Esophagus muscularis mucosa (tissue), 4 donors: ENCODE measurements around the gene AFF1. TPM values are rescaled to one million over a fixed set of nuclear protein-coding genes. Genes with fewer than 3 reads are reported as not detected.

Experiments used
- DNase-seq: peaks from one replicate; pipeline ENCODE4 v3.0.0-alpha.2; 2017; ENCODE audit errors: extremely low spot score
- H3K27ac ChIP-seq, 4 donors: fragments of 200-600 bp; sonication (generic); replicated peaks in 1 of 4; 1 replicate in 3 of 4; 2 replicates in 1 of 4; pipeline ENCODE4 v1.5.1; 2016 to 2019; ENCODE audit warnings: mild to moderate bottlenecking in 1 of 4
- H3K27me3 ChIP-seq, 4 donors: fragments of 200-600 bp; sonication (generic); one replicate each; pipeline versions ENCODE4 v1.5.1 to v1.6.0; 2016 to 2019
- H3K36me3 ChIP-seq, 4 donors: fragments of 200-600 bp; sonication (generic); one replicate each; pipeline ENCODE4 v1.5.1; 2016 to 2019
- H3K4me1 ChIP-seq, 4 donors: fragments of 200-600 bp; sonication (generic); one replicate each; pipeline ENCODE4 v1.5.1; 2016 to 2019
- H3K4me3 ChIP-seq, 4 donors: fragments of 200-600 bp; sonication (generic); 1 replicate in 2 of 4; 2 replicates in 2 of 4; pipeline ENCODE4 v1.5.1; 2016 to 2019; ENCODE audit warnings: mild to moderate bottlenecking in 4 of 4, moderate library complexity in 1 of 4
- H3K9me3 ChIP-seq, 4 donors: fragments of 200-600 bp; sonication (generic); 1 replicate in 3 of 4; 2 replicates in 1 of 4; pipeline ENCODE4 v1.5.1; 2016 to 2019
- EP300 ChIP-seq: sonication (generic); formaldehyde crosslinking; IDR thresholded peaks from one replicate; pipeline ENCODE4 v1.6.1; 2017; ENCODE audit warnings: antibody characterized with exemption
- POLR2A ChIP-seq: fragments of 450-650 bp; IDR thresholded peaks from one replicate; pipeline ENCODE4 v1.6.1; 2017; ENCODE audit warnings: antibody characterized with exemption, moderate library complexity, mild to moderate bottlenecking, low read depth
- POLR2AphosphoS5 ChIP-seq, 2 donors: sonication (generic); formaldehyde crosslinking; IDR thresholded peaks; one replicate each; pipeline ENCODE4 v1.6.1; 2017; ENCODE audit warnings: antibody characterized with exemption in 2 of 2
- WGBS: methylation state at CpG from one replicate; pipeline ENCODE4 v1.1.5; 2018; 5-methylcytosine and 5-hydroxymethylcytosine counted together
- intact Hi-C: fragments of 100-400 bp; cut with DNase I; formaldehyde crosslinking; loops from one replicate; pipeline ENCODE4 v1.15.1; 2023
- total RNA-seq, 4 donors: library from RNA; depleted of rRNA; stranded (reverse); fragments of >200 nt; gene quantifications; one replicate each; pipeline versions ENCODE4 v1.1.0 to v1.2.1, GENCODE V29; 2016
- TF ChIP-seq, protein P1 (sequence below), 3 experiments: fragments of 200-600 bp in 2 of 3; fragments of 450-650 bp in 1 of 3; sonication (generic) in 2 of 3; IDR thresholded peaks; one replicate each; pipeline ENCODE4 v1.5.1; 2017 to 2019; ENCODE audit warnings: antibody characterized with exemption in 3 of 3, mild to moderate bottlenecking in 2 of 3, moderate library complexity in 1 of 3

AFF1 gene
- total RNA-seq, 4 donors from 2014 or later = 53.6 to 85.2 (median 70.6) TPM

DNA sequence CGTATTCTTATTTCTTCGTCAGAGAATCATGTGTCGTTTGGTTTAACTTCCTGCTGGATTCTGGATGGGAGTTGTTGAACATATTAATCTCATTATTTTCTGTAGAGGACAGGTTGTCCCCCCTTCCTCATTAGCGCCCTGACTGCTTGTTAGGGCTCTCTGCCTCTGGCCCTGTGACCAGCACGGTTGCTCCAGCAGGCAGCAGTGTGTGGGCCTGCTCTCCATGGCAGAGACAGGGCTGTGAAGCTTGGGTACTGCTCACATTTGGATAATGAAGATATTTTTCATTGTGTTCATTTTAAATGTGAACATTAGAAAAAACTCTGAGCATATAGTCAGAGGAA lies 182.9 kb downstream of the AFF1 start:
- 60% methylated on average over 5 of the region's 5 CpGs for WGBS
- H3K36me3 ChIP-seq = peaks cover 15 to 74% (median 38%) of the 10 kb centered on the region in 4 donors

DNA sequence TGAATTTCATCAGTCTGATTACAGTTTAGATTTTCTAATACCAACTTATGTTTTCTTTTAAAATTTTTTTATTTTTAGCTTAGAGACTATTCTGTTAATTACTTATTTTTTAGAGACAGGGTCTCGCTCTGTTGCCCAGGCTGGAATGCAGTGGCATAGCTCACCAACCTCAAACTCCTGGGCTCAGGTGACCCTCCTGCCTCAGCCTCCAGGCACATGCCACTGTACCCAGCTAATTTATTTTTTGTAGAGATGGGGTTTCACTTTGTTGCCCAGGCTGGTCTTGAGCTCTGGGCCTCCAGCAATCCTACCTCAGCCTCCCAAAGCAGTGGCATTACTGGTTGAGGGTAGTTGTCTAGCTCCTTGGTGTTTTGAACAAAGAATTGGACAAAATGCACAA lies 183.6 kb downstream of the AFF1 start:
- no peak for DNase-seq
- WGBS = 100% methylated on average over 1 of the region's 1 CpG
- no peaks in the 10 kb centered on the region for H3K27me3 ChIP-seq
- H3K9me3 ChIP-seq = no peaks in the 10 kb centered on the region
- intact Hi-C loops = no loop called here
- H3K4me1 ChIP-seq = peaks cover 53 to 82% (median 78%) of the 10 kb centered on the region in 4 donors
- H3K36me3 ChIP-seq = peaks cover 15 to 71% (median 34%) of the 10 kb centered on the region in 4 donors
- H3K27ac ChIP-seq = peak overlapping the region; percentile 82 to 89 (median 86)
- H3K4me3 ChIP-seq = no peak overlapping the region
- TF ChIP-seq POLR2AphosphoS5 (IDR thresholded peaks at IDR 0.05) (no peak), EP300 (no peak), POLR2A (no peak)
- TF ChIP-seq, protein P1, sequence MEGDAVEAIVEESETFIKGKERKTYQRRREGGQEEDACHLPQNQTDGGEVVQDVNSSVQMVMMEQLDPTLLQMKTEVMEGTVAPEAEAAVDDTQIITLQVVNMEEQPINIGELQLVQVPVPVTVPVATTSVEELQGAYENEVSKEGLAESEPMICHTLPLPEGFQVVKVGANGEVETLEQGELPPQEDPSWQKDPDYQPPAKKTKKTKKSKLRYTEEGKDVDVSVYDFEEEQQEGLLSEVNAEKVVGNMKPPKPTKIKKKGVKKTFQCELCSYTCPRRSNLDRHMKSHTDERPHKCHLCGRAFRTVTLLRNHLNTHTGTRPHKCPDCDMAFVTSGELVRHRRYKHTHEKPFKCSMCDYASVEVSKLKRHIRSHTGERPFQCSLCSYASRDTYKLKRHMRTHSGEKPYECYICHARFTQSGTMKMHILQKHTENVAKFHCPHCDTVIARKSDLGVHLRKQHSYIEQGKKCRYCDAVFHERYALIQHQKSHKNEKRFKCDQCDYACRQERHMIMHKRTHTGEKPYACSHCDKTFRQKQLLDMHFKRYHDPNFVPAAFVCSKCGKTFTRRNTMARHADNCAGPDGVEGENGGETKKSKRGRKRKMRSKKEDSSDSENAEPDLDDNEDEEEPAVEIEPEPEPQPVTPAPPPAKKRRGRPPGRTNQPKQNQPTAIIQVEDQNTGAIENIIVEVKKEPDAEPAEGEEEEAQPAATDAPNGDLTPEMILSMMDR (IDR thresholded peaks at IDR 0.05) = no peak

More for the DNA sequence above, 182.9 kb downstream of the AFF1 start:
- TF ChIP-seq POLR2A (no peak), POLR2AphosphoS5 (IDR thresholded peaks at IDR 0.05) (peak in 1 of 2 donors; percentile 7), EP300 (no peak)
- TF ChIP-seq, protein P1 (IDR thresholded peaks at IDR 0.05) = no peak
- intact Hi-C loops = no loop called here
- Histone ChIP-seq H3K4me1 (peaks cover 49 to 75% (median 70%) of the 10 kb centered on the region in 4 donors), H3K9me3 (no peaks in the 10 kb centered on the region), H3K4me3 (no peak overlapping the region), H3K27me3 (no peaks in the 10 kb centered on the region), H3K27ac (peak overlapping the region; percentile 82 to 89 (median 86))
- no peak for DNase-seq

DNA sequence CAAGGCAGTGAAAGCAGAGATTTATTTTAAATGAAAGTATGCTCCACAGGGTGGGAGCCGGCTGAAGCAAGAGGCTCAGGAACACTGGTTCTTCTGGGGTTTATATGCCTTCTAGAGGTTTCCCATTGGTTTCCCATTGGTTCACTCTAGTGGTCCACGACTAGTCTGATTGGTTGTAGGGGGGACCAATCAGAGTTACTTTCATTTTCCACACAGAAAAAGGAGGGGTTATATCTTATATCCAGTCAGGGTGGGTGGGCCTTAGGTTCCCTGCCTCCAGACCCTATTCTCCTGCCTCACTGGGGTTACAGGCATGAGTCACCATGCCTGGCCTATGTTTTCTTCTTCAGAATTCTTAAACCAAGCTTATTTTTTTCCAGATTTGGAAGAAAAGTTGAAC lies 184.0 kb downstream of the AFF1 start:
- intact Hi-C loops = no loop called here
- Histone ChIP-seq H3K4me1 (peaks cover 55 to 86% (median 80%) of the 10 kb centered on the region in 4 donors), H3K27ac (peak overlapping the region; percentile 82 to 89 (median 86)), H3K27me3 (no peaks in the 10 kb centered on the region), H3K4me3 (no peak overlapping the region), H3K9me3 (no peaks in the 10 kb centered on the region), H3K36me3 (peaks cover 15 to 69% (median 33%) of the 10 kb centered on the region in 4 donors)
- TF ChIP-seq EP300 (no peak), POLR2AphosphoS5 (IDR thresholded peaks at IDR 0.05) (no peak), POLR2A (no peak)
- TF ChIP-seq, protein P1 (IDR thresholded peaks at IDR 0.05) = no peak
- DNase-seq = no peak
- WGBS = 91% methylated on average over 2 of the region's 2 CpGs

DNA sequence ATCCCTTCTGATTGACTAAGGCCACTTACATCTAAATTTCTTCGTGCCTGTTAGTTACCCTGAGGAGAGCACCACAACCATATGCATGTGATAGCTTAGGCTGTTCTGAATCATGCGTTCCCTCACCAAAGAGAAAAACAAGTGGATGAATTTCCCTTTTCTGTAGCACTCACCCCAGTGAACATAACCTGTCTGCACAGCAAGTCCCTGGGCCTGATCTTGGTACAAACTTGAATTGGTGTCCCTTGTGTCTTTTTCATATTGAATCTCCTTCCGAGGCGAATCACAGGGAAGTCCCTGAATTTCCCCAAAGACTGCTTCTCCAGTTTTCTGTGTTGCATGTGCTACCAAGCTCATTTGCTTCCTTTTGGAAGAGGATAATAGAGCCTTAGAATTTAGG lies 185.2 kb downstream of the AFF1 start:
- 51% methylated on average over 4 of the region's 4 CpGs for WGBS
- Histone ChIP-seq H3K4me1 (peaks cover 55 to 87% (median 81%) of the 10 kb centered on the region in 4 donors), H3K27ac (peak overlapping the region; percentile 82 to 89 (median 86)), H3K4me3 (peak overlapping the region; percentile 38 to 48 (median 46)), H3K9me3 (no peaks in the 10 kb centered on the region), H3K27me3 (no peaks in the 10 kb centered on the region), H3K36me3 (peaks cover 7 to 62% (median 26%) of the 10 kb centered on the region in 4 donors)
- intact Hi-C loops = loop anchor here (10.0 kb wide), 1 partner anchor 195 kb away; no protein-coding TSS in a partner anchor
- no peak for DNase-seq
- no peak for TF ChIP-seq EP300
- TF ChIP-seq, protein P1 (IDR thresholded peaks at IDR 0.05) = no peak
- TF ChIP-seq POLR2A = no peak
- TF ChIP-seq POLR2AphosphoS5 (IDR thresholded peaks at IDR 0.05) = no peak
